ENCODE measurements around the gene RBM10.

DNA sequence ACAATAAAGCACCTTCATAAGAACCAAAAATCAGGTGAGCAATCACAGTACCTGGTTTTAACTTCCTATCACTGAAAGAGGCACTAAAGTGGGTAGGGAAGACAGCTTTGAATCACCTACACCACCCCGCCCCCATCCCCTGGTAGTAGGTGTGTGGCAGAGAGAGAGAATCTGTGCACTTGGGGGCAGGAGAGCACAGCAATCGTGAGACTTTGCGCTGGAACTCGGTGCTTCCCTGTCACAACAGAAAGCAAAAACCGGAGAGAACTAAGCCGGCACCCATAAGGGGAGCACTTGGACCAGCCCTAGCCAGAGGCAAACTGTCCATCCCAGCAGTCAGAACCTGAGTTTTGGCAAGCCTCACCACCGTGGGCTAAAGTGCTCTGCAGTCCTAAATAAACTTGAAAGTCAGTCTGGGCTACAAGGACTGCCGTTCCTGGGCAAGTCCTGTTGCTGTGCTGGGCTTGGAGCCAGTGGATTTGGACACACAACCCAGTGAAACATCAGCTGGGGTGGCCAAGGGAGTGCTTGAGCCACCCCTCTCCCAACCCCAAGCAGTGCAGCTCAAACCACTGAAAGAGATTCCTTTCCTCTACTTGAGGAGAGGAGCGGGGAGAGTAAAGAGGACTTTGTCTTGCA, 32.6 kb upstream of the RBM10 start:
- TF ChIP-seq, protein P1, sequence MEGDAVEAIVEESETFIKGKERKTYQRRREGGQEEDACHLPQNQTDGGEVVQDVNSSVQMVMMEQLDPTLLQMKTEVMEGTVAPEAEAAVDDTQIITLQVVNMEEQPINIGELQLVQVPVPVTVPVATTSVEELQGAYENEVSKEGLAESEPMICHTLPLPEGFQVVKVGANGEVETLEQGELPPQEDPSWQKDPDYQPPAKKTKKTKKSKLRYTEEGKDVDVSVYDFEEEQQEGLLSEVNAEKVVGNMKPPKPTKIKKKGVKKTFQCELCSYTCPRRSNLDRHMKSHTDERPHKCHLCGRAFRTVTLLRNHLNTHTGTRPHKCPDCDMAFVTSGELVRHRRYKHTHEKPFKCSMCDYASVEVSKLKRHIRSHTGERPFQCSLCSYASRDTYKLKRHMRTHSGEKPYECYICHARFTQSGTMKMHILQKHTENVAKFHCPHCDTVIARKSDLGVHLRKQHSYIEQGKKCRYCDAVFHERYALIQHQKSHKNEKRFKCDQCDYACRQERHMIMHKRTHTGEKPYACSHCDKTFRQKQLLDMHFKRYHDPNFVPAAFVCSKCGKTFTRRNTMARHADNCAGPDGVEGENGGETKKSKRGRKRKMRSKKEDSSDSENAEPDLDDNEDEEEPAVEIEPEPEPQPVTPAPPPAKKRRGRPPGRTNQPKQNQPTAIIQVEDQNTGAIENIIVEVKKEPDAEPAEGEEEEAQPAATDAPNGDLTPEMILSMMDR (IDR thresholded peaks at IDR 0.05): no peak
- TF ChIP-seq POLR2A (IDR thresholded peaks at IDR 0.05) (no peak), POLR2AphosphoS5 (IDR thresholded peaks at IDR 0.05) (no peak)

Measured in suprapubic skin (tissue), 4 donors.